ENCODE measurements around the gene ISOC1.

DNA sequence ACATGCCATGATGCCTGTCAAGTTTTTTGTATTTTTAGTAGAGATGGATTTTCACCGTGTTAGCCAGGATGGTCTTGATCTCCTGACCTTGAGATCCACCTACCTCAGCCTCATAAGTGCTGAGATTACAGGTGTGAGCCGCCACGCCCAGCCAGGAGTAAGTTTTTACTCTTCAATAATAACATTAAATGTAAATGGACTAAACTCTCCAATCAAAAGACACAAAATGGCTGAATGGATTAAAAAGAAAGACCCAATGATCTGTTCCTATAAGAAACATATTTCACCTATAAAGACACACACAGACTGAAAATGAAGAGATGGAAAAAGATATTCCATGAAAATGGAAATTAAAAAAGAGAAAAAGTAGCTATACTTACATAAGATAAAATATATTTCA lies 37.2 kb upstream of the ISOC1 start:
- TF ChIP-seq, protein P1, sequence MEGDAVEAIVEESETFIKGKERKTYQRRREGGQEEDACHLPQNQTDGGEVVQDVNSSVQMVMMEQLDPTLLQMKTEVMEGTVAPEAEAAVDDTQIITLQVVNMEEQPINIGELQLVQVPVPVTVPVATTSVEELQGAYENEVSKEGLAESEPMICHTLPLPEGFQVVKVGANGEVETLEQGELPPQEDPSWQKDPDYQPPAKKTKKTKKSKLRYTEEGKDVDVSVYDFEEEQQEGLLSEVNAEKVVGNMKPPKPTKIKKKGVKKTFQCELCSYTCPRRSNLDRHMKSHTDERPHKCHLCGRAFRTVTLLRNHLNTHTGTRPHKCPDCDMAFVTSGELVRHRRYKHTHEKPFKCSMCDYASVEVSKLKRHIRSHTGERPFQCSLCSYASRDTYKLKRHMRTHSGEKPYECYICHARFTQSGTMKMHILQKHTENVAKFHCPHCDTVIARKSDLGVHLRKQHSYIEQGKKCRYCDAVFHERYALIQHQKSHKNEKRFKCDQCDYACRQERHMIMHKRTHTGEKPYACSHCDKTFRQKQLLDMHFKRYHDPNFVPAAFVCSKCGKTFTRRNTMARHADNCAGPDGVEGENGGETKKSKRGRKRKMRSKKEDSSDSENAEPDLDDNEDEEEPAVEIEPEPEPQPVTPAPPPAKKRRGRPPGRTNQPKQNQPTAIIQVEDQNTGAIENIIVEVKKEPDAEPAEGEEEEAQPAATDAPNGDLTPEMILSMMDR (conservative IDR thresholded peaks at IDR 0.05; ENCODE audit: low read depth, low read length): no peak
- no peak for TF ChIP-seq EZH2 (IDR thresholded peaks at IDR 0.05; ENCODE audit: borderline replicate concordance, low read depth, low read length, poor library complexity, severe bottlenecking)

All from A673 (cell line).